Subcutaneous abdominal adipose tissue (tissue), 5 donors: Measurements from ENCODE around the gene ACER3.
"Not testable (repeated sequence)": the region's sequence is repeated elsewhere in the genome, so short reads cannot be mapped to it uniquely, and the experiment has no call there.

Experiments used
- H3K27ac ChIP-seq: one replicate; pipeline ENCODE4 v1.7.0; 2013; ENCODE audit warnings: low read depth, mild to moderate bottlenecking, inconsistent platforms, low read length, moderate library complexity
- H3K27me3 ChIP-seq, 5 donors: one replicate each; pipeline ENCODE4 v1.7.0; 2013; ENCODE audit warnings: low read length in 5 of 5, inconsistent platforms in 1 of 5; ENCODE audit not compliant: control insufficient read depth in 5 of 5, insufficient read depth in 4 of 5
- H3K36me3 ChIP-seq, 5 donors: one replicate each; pipeline ENCODE4 v1.7.0; 2013; ENCODE audit warnings: low read length in 5 of 5; ENCODE audit not compliant: control insufficient read depth in 5 of 5, insufficient read depth in 5 of 5
- H3K4me1 ChIP-seq, 5 donors: one replicate each; pipeline ENCODE4 v1.7.0; 2013; ENCODE audit warnings: low read length in 5 of 5, mild to moderate bottlenecking in 3 of 5, moderate library complexity in 1 of 5; ENCODE audit not compliant: control insufficient read depth in 5 of 5, insufficient read depth in 5 of 5
- H3K4me3 ChIP-seq, 5 donors: one replicate each; pipeline ENCODE4 v1.7.0; 2013; ENCODE audit warnings: low read length in 5 of 5, low read depth in 1 of 5
- H3K9ac ChIP-seq, 5 donors: one replicate each; pipeline ENCODE4 v1.7.0; 2013; ENCODE audit warnings: low read length in 5 of 5, mild to moderate bottlenecking in 4 of 5, moderate library complexity in 3 of 5
- H3K9me3 ChIP-seq, 5 donors: one replicate each; pipeline ENCODE4 v1.7.0; 2013; ENCODE audit warnings: low read length in 5 of 5; ENCODE audit not compliant: control insufficient read depth in 5 of 5
- donor health status: healthy.
- donor health status: healthy.
- donor health status: healthy.
- donor health status: healthy.
- donor health status: healthy.

ACER3 gene

GRCh38 chr11:77047007-77047927 lies 186.5 kb downstream of the ACER3 start:
- Histone ChIP-seq H3K4me1 (peaks cover 0 to 13% (median 5%) of the 10 kb centered on the region in 5 donors), H3K36me3 (no peaks in the 10 kb centered on the region), H3K9ac (peak overlapping the region in 2 of 5 donors; percentile 57 to 73), H3K9me3 (no peaks in the 10 kb centered on the region), H3K27ac (no peak overlapping the region), H3K4me3 (peak overlapping the region; percentile 42 to 63 (median 55)), H3K27me3 (peaks cover 6 to 17% (median 13%) of the 10 kb centered on the region in 5 donors)

GRCh38 chr11:77047928-77048446 lies 187.3 kb downstream of the ACER3 start:
- H3K36me3 ChIP-seq, H3K9me3 ChIP-seq, H3K4me3 ChIP-seq, H3K27ac ChIP-seq, H3K9ac ChIP-seq: not testable (repeated sequence)
- peaks cover 0 to 13% (median 5%) of the 10 kb centered on the region in 5 donors for H3K4me1 ChIP-seq
- peaks cover 6 to 15% (median 11%) of the 10 kb centered on the region in 5 donors for H3K27me3 ChIP-seq

GRCh38 chr11:77049026-77049425 lies 188.3 kb downstream of the ACER3 start:
- no peak overlapping the region for H3K9ac ChIP-seq
- H3K4me1 ChIP-seq = peaks cover 0 to 13% (median 5%) of the 10 kb centered on the region in 5 donors
- H3K36me3 ChIP-seq = no peaks in the 10 kb centered on the region
- H3K27me3 ChIP-seq = peaks cover 6 to 15% (median 11%) of the 10 kb centered on the region in 5 donors
- no peak overlapping the region for H3K4me3 ChIP-seq
- no peak overlapping the region for H3K27ac ChIP-seq
- H3K9me3 ChIP-seq = no peaks in the 10 kb centered on the region

GRCh38 chr11:77051511-77051910 lies 190.8 kb downstream of the ACER3 start:
- Histone ChIP-seq H3K36me3 (no peaks in the 10 kb centered on the region), H3K4me1 (peaks cover 0 to 6% (median 3%) of the 10 kb centered on the region in 5 donors), H3K9me3 (peaks cover 0 to 8% (median 8%) of the 10 kb centered on the region in 5 donors), H3K27me3 (no peaks in the 10 kb centered on the region), H3K9ac (no peak overlapping the region), H3K4me3 (no peak overlapping the region), H3K27ac (no peak overlapping the region)

GRCh38 chr11:77052518-77052917 lies 191.8 kb downstream of the ACER3 start:
- Histone ChIP-seq H3K36me3 (no peaks in the 10 kb centered on the region), H3K9ac (no peak overlapping the region), H3K9me3 (peaks cover 0 to 16% (median 14%) of the 10 kb centered on the region in 5 donors), H3K27ac (no peak overlapping the region), H3K27me3 (no peaks in the 10 kb centered on the region), H3K4me1 (no peaks in the 10 kb centered on the region), H3K4me3 (no peak overlapping the region)

- no peak overlapping the region for H3K9ac ChIP-seq
- H3K4me1 ChIP-seq = no peaks in the 10 kb centered on the region
- no peak overlapping the region for H3K4me3 ChIP-seq
- H3K27me3 ChIP-seq = no peaks in the 10 kb centered on the region
- no peak overlapping the region for H3K27ac ChIP-seq
- peaks cover 0 to 18% (median 14%) of the 10 kb centered on the region in 5 donors for H3K9me3 ChIP-seq
- no peaks in the 10 kb centered on the region for H3K36me3 ChIP-seq
These were observed 192.7 kb downstream of the ACER3 start for GRCh38 chr11:77053217-77054015.

- H3K27me3 ChIP-seq = no peaks in the 10 kb centered on the region
- H3K4me3 ChIP-seq = no peak overlapping the region
- no peak overlapping the region for H3K27ac ChIP-seq
- H3K4me1 ChIP-seq = no peaks in the 10 kb centered on the region
- H3K9ac ChIP-seq = no peak overlapping the region
- H3K36me3 ChIP-seq = no peaks in the 10 kb centered on the region
- H3K9me3 ChIP-seq = peaks cover 0 to 18% (median 14%) of the 10 kb centered on the region in 5 donors
These were observed 193.4 kb downstream of the ACER3 start for GRCh38 chr11:77054084-77054483.

- Histone ChIP-seq H3K4me3 (no peak overlapping the region), H3K9me3 (peaks cover 0 to 18% (median 14%) of the 10 kb centered on the region in 5 donors), H3K4me1 (no peaks in the 10 kb centered on the region), H3K27ac (no peak overlapping the region), H3K9ac (no peak overlapping the region), H3K27me3 (no peaks in the 10 kb centered on the region), H3K36me3 (no peaks in the 10 kb centered on the region)
These were observed 194.4 kb downstream of the ACER3 start for GRCh38 chr11:77055101-77055561.

- peaks cover 0 to 18% (median 14%) of the 10 kb centered on the region in 5 donors for H3K9me3 ChIP-seq
These were observed 195.2 kb downstream of the ACER3 start for GRCh38 chr11:77055913-77056312.

More at GRCh38 chr11:77055913-77056312, 195.2 kb downstream of the ACER3 start:
- H3K4me3 ChIP-seq = no peak overlapping the region
- no peaks in the 10 kb centered on the region for H3K27me3 ChIP-seq
- H3K27ac ChIP-seq = no peak overlapping the region
- no peak overlapping the region for H3K9ac ChIP-seq
- H3K4me1 ChIP-seq = no peaks in the 10 kb centered on the region
- H3K36me3 ChIP-seq = no peaks in the 10 kb centered on the region
